Thymus (tissue), 11 donors: ENCODE results near the gene FBRSL1. TPM values are rescaled to one million over a fixed set of nuclear protein-coding genes. Genes with fewer than 3 reads are reported as not detected.

ENCODE experiments used
- DNase-seq, 9 donors: peaks; one replicate each; pipeline ENCODE4 v3.0.0-alpha.2; 2013; ENCODE audit warnings: low spot score in 9 of 9, low read depth in 6 of 9, missing footprints in 1 of 9
- H3K27ac ChIP-seq, 2 donors: one replicate each; pipeline ENCODE4 v1.5.1; 2013; ENCODE audit warnings: control low read depth in 1 of 2, low read depth in 1 of 2, low read length in 1 of 2, mild to moderate bottlenecking in 1 of 2, moderate library complexity in 1 of 2
- H3K27me3 ChIP-seq, 2 donors: one replicate each; pipeline ENCODE4 v1.5.1; 2013; ENCODE audit warnings: low read length in 1 of 2; ENCODE audit not compliant: control insufficient read depth in 2 of 2, insufficient read depth in 1 of 2
- H3K36me3 ChIP-seq, 2 donors: one replicate each; pipeline ENCODE4 v1.5.1; 2013; ENCODE audit warnings: low read length in 1 of 2, mild to moderate bottlenecking in 1 of 2, moderate library complexity in 1 of 2; ENCODE audit not compliant: control insufficient read depth in 2 of 2, insufficient read depth in 2 of 2
- H3K4me1 ChIP-seq, 2 donors: one replicate each; pipeline ENCODE4 v1.5.1; 2013; ENCODE audit warnings: low read length in 2 of 2; ENCODE audit not compliant: control insufficient read depth in 2 of 2, insufficient read depth in 2 of 2
- H3K4me3 ChIP-seq, 2 donors: one replicate each; pipeline ENCODE4 v1.5.1; 2013; ENCODE audit warnings: low read length in 2 of 2, control low read depth in 1 of 2, mild to moderate bottlenecking in 1 of 2
- H3K9me3 ChIP-seq, 2 donors: one replicate each; pipeline ENCODE4 v1.5.1; 2013; ENCODE audit warnings: low read length in 1 of 2, mild to moderate bottlenecking in 1 of 2; ENCODE audit not compliant: control insufficient read depth in 2 of 2, insufficient read depth in 1 of 2
- WGBS: extraction: QIAGEN DNeasy Blood & Tissue Kit; methylation state at CpG from one replicate; pipeline ENCODE4 v1.1.7; 2013; 5-methylcytosine and 5-hydroxymethylcytosine counted together
- polyA plus RNA-seq: library from polyadenylated mRNA; stranded (reverse); fragments of 200-250 nt; gene quantifications from one replicate; pipeline ENCODE4 v1.2.3, GENCODE V29; 2013
- total RNA-seq: library from RNA; stranded (reverse); fragments of 120-200 nt; gene quantifications from one replicate; pipeline ENCODE4 v1.2.4, GENCODE V29; 2013
- donor health status: healthy.

FBRSL1 gene
- total and polyA plus RNA-seq, 2 donors = 5.9 to 28.7 TPM

GRCh38 chr12:132542661-132543060 is 52.7 kb downstream of the FBRSL1 start:
- Histone ChIP-seq H3K36me3 (peaks cover 0 to 2% of the 10 kb centered on the region in 2 donors), H3K9me3 (peaks cover 0 to 8% of the 10 kb centered on the region in 2 donors), H3K27me3 (no peaks in the 10 kb centered on the region), H3K4me1 (peaks cover 14 to 38% of the 10 kb centered on the region in 2 donors), H3K4me3 (no peak overlapping the region), H3K27ac (peak overlapping the region in 1 of 2 donors; percentile 82)
- 86% methylated on average over 9 of the region's 9 CpGs for WGBS
- no peak for DNase-seq

- Histone ChIP-seq H3K36me3 (peaks cover 0 to 2% of the 10 kb centered on the region in 2 donors), H3K27me3 (no peaks in the 10 kb centered on the region), H3K4me3 (no peak overlapping the region), H3K27ac (peak overlapping the region in 1 of 2 donors; percentile 82), H3K4me1 (peaks cover 14 to 38% of the 10 kb centered on the region in 2 donors), H3K9me3 (peaks cover 0 to 8% of the 10 kb centered on the region in 2 donors)
- peak in 3 of 9 donors; percentile 33 to 67 (median 58) for DNase-seq
- WGBS = 57% methylated on average over 27 of the region's 27 CpGs
Measured at GRCh38 chr12:132543298-132544079, 53.5 kb downstream of the FBRSL1 start.

DNA sequence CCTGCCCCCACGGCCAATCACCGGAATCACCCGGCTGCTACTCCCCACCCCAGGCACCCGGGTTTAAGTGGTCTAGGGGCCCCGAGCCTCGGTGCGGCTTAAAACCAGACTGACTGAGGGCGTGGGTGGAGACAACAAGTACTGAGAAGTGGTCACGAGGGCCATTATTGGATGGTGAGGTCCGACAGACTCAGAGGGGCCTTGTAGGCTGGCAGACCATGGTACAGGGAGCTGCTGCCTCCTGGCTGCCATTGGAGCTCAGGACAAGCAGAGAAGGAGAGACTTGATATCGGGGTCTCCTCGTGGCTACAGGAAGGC is 54.1 kb downstream of the FBRSL1 start:
- H3K27me3 ChIP-seq = no peaks in the 10 kb centered on the region
- WGBS = 91% methylated on average over 12 of the region's 12 CpGs

GRCh38 chr12:132544498-132544897 is 54.5 kb downstream of the FBRSL1 start:
- H3K4me1 ChIP-seq = peaks cover 14 to 38% of the 10 kb centered on the region in 2 donors
- no peaks in the 10 kb centered on the region for H3K27me3 ChIP-seq
- peaks cover 0 to 11% of the 10 kb centered on the region in 2 donors for H3K36me3 ChIP-seq
- peaks cover 0 to 8% of the 10 kb centered on the region in 2 donors for H3K9me3 ChIP-seq
- no peak for DNase-seq
- WGBS = 98% methylated on average over 11 of the region's 11 CpGs
- H3K4me3 ChIP-seq = no peak overlapping the region
- no peak overlapping the region for H3K27ac ChIP-seq

More for the DNA sequence above, 54.1 kb downstream of the FBRSL1 start:
- H3K36me3 ChIP-seq = peaks cover 0 to 6% of the 10 kb centered on the region in 2 donors
- no peak overlapping the region for H3K4me3 ChIP-seq
- H3K4me1 ChIP-seq = peaks cover 14 to 38% of the 10 kb centered on the region in 2 donors
- no peak for DNase-seq
- peak overlapping the region in 1 of 2 donors; percentile 82 for H3K27ac ChIP-seq
- peaks cover 0 to 8% of the 10 kb centered on the region in 2 donors for H3K9me3 ChIP-seq

DNA sequence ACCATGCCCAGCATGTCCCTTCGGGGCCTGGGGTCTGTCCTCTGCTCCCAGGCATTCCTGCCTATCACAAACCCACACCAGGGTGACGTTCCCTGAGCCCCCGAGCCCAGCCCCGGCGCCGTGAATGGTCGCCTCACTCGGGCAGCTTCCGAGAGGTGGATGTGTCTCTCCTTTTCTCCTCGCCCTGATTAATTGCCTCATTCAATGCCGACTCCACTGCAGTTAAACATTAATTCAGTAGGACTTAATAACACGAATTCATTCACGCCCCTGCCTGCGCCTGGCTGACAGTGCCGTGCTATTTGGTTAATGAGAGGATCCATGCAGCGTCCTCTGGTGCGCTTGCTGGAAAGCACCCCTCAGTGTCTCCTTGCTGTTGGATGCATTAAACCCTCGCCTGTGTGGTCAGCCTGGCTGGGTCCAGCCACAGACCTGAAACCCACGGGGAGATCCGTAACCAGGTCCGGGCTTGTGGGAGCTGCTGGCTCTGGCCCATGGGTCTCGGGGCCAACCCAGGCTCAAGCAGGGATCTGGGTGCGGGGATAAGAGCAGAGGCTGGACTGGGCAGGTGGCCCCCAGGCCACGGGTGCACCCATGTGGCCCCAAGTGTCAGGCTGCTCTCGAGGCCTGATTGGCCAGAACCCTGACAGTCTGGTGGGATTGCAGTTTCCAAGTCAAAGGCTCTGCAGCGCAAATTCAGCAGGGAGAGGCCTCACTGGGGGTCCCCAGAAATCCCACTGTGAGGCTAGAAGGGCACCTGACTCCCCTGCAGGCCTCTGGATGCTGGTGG is 55.4 kb downstream of the FBRSL1 start:
- Histone ChIP-seq H3K4me3 (no peak overlapping the region), H3K9me3 (peaks cover 0 to 8% of the 10 kb centered on the region in 2 donors), H3K27ac (no peak overlapping the region), H3K36me3 (peaks cover 0 to 14% of the 10 kb centered on the region in 2 donors), H3K4me1 (peaks cover 14 to 37% of the 10 kb centered on the region in 2 donors), H3K27me3 (no peaks in the 10 kb centered on the region)
- DNase-seq = no peak
- 94% methylated on average over 26 of the region's 26 CpGs for WGBS

DNA sequence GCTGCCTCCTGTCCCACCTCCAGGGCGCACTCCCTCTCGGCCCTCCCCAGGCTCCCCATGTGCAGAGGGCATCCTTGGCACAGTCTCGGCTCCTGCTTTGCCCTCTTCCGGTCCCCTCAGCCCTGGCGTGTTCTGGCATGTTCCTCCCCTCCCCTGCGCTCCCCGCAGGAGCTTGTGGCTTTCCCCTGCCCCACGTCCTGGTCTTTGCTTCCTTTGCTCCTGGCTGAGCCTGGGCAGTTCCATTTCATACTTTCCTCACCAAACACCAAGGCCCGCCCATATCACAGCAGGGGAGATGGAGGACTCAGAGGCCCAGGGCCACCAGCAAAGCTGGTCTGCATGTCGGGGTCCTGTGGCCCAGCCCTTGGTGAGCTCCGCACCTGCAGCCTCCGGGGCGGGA is 56.0 kb downstream of the FBRSL1 start:
- Histone ChIP-seq H3K27me3 (no peaks in the 10 kb centered on the region), H3K4me3 (no peak overlapping the region), H3K9me3 (peaks cover 0 to 8% of the 10 kb centered on the region in 2 donors), H3K27ac (no peak overlapping the region), H3K4me1 (peaks cover 14 to 32% of the 10 kb centered on the region in 2 donors), H3K36me3 (peaks cover 0 to 14% of the 10 kb centered on the region in 2 donors)
- DNase-seq = no peak
- WGBS = 96% methylated on average over 13 of the region's 13 CpGs

DNA sequence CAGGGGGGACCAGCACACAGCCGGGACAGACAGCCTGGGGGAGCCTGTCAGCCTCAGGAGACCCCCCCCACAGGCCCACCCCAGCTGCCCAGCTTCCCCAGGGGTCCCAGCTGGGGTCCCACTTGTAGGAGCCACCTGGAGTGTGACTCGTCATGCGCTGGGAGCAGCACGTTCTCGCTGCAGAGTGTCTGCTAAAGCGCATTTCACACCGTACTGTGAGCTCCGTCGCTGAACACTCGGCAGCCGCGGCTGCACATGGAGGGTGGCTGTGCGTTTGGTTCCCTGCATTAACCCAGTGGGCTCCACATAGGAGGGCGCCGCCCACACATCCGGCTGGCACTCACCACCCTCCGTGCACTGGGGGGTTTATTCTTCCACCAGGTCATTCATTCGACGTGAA is 56.7 kb downstream of the FBRSL1 start:
- no peak overlapping the region for H3K27ac ChIP-seq
- 96% methylated on average over 19 of the region's 19 CpGs for WGBS
- H3K27me3 ChIP-seq = no peaks in the 10 kb centered on the region
- peaks cover 0 to 8% of the 10 kb centered on the region in 2 donors for H3K9me3 ChIP-seq
- peaks cover 0 to 20% of the 10 kb centered on the region in 2 donors for H3K36me3 ChIP-seq
- no peak overlapping the region for H3K4me3 ChIP-seq
- no peak for DNase-seq
- H3K4me1 ChIP-seq = peaks cover 14 to 26% of the 10 kb centered on the region in 2 donors

GRCh38 chr12:132547205-132547740 is 57.3 kb downstream of the FBRSL1 start:
- Histone ChIP-seq H3K4me1 (peaks cover 14 to 21% of the 10 kb centered on the region in 2 donors), H3K9me3 (peaks cover 0 to 8% of the 10 kb centered on the region in 2 donors), H3K36me3 (peaks cover 0 to 25% of the 10 kb centered on the region in 2 donors), H3K27me3 (no peaks in the 10 kb centered on the region), H3K4me3 (no peak overlapping the region), H3K27ac (no peak overlapping the region)
- 96% methylated on average over 20 of the region's 21 CpGs for WGBS
- DNase-seq = no peak
